Sigmoid colon (tissue), 4 donors: ENCODE data around the gene RIMS4.

Experiments
- CTCF ChIP-seq, 4 experiments: fragments of 450-650 bp in 3 of 4; fragments of 200-600 bp in 1 of 4; IDR thresholded peaks; one replicate each; pipeline ENCODE4 v1.5.1; 2016 to 2019; ENCODE audit warnings: antibody characterized with exemption in 4 of 4, mild to moderate bottlenecking in 3 of 4, moderate library complexity in 2 of 4
- EP300 ChIP-seq, 4 donors: sonication (generic); formaldehyde crosslinking; IDR thresholded peaks; one replicate each; pipeline ENCODE4 v1.6.1; 2017; ENCODE audit warnings: antibody characterized with exemption in 4 of 4
- POLR2A ChIP-seq, 2 donors: fragments of 450-650 bp; IDR thresholded peaks; one replicate each; pipeline ENCODE4 v1.6.1; 2016; ENCODE audit warnings: antibody characterized with exemption in 2 of 2, mild to moderate bottlenecking in 2 of 2, moderate library complexity in 2 of 2
- POLR2AphosphoS5 ChIP-seq, 4 donors: sonication (generic); formaldehyde crosslinking; IDR thresholded peaks; one replicate each; pipeline ENCODE4 v1.6.1; 2017; ENCODE audit warnings: antibody characterized with exemption in 4 of 4

GRCh38 chr20:44841955-44842354 is 31.6 kb upstream of the RIMS4 start:
- no peak for TF ChIP-seq POLR2A (IDR thresholded peaks at IDR 0.05)
- no peak for TF ChIP-seq CTCF (IDR thresholded peaks at IDR 0.05)
- TF ChIP-seq EP300 (IDR thresholded peaks at IDR 0.05) = no peak
- no peak for TF ChIP-seq POLR2AphosphoS5 (IDR thresholded peaks at IDR 0.05)
